ENCODE measurements around the gene MSL1.
A peak's percentile ranks its signal among the peaks of the same experiment; 100 is the strongest.

Gene MSL1

DNA sequence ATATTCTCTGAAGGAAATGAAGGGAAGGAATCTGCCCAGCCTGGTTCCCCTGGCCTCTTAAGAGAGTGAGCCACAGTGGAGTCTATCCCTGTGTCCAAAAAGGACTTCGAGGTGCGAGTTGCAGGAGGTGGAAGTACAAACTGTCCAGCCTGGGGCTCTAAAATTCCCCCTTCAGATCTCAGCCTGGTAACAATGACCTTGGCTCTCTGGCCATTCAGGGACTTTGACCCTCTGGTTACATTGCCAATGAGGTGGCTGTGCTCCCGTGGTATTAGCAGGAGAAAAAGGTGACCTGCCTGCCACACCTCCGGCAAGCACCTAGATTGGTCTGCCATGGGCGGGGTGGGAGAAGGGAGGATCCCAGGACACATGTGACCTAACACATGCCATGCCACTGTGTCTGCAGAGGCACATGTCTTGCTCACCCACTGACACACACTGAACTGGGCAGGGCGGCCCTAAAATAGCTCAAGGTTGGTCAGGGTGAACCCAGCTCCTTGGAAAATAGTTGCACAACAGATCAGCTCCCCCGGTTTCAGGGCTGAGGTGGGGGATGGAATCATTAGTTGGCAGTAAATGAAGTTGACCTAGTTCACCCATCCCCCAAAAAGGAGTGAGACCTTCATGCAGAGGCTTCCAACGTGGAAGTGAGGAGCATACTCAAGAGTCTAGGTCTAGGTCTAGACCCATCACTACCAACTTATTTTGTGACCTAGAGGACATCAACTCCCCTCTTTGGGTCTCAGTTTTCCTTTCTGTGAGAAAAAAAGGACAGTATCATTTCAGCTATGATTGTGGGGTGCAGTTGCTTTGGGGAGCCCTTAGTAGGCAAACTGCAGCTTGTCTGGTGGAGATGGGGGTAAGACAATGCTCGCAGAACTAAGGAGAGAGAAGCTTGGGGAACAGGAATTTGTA is 23.6 kb upstream of the MSL1 start:
- Histone ChIP-seq H3K27me3 (no peaks in the 10 kb centered on the region), H3K27ac (peak overlapping the region; percentile 99), H3K4me2 (peak overlapping the region; percentile 99), H3K9ac (peak overlapping the region; percentile 85), H3K4me3 (peak overlapping the region; percentile 77), H3K4me1 (peaks cover 85% of the 10 kb centered on the region), H4K20me1 (no peaks in the 10 kb centered on the region), H3K36me3 (peaks cover 30% of the 10 kb centered on the region), H3K9me3 (no peaks in the 10 kb centered on the region)
- TF ChIP-seq Cebpa-rat (IDR thresholded peaks at IDR 0.05) = peak; percentile 32; the same call in 1 of the 2 replicates

DNA sequence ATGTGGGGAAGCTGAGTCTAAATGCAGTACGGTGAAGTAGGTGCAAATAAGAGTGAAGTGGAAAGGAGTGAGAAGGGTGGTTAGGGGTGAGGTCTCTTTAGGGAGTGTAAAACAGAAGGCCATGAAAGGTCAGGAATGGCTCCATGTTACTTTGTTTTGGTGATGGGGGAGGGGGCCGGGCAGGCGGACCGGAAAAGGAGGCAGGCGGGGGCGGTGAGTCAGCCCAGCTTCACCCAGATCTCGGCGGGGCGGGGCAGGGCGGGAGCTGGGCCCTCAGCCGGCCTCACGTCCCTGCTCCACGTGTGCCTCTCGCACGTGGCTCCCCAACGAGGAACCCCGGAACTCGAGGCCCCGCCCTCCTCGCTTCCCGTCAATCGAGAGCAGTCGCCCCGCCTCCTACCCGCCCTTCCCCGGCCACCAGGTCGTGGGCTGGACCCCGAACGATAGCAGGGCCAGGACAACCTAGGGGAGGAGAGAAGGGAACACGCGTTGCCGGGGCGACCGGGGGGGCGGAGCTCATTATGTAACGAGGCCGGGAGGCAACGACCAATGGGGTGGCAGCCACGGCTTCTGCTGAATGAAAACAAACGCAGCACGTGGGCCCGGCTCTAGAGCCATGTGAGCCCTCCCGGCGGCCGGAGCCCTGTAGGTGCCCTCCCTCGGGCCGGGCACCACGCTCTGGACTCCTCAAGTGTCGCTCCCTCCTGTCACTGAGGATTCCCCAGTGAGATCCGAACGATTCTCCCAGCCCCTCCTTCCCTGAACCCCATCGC is 22.7 kb upstream of the MSL1 start:
- Histone ChIP-seq H3K9me3 (no peaks in the 10 kb centered on the region), H3K27ac (peak overlapping the region; percentile 99), H3K4me1 (peaks cover 85% of the 10 kb centered on the region), H3K27me3 (no peaks in the 10 kb centered on the region), H3K4me2 (peak overlapping the region; percentile 99), H3K4me3 (peak overlapping the region; percentile 77), H4K20me1 (no peaks in the 10 kb centered on the region), H3K9ac (peak overlapping the region; percentile 85), H3K36me3 (peaks cover 21% of the 10 kb centered on the region)
- TF ChIP-seq Cebpa-rat (IDR thresholded peaks at IDR 0.05) = no peak

DNA sequence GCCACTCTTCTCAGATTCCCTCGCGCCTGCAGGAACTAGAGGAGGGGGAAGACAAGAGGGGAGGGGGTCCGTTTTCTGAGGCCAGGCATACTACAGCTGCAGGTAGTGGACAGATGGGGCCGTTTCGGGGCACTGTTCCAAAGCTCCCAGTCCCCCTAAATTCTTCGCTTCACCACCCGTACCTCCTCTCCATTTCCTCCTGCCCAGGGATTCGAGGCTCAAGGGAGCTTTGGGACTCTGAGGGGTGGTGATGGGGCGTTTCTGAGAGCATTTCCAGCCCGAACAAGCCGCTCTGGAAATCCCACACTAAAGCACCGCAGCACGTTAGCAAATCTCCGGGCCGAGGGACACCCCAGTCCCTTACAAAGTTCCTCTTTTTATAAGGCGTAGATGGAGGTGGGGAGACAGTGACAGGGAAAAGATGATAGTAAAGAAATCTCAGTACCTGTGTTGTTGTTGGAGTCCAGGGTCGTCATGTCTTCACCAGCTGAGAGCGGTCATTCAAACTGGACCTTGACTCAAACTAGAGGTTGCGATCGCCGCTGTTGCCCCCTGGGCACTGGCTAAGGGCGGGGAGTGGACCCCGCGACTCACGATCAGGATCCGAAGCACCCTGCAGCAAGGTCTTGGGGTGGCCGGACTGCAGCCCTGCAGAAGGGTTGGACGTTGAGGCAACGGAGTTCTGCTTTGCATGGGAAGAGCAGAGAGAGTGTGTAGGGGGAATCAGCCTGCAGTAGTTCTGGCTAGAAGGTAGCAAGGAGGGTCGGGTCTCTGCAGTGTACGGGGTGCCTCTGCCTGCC is 22.0 kb upstream of the MSL1 start:
- H3K4me1 ChIP-seq = peaks cover 85% of the 10 kb centered on the region
- peak overlapping the region; percentile 77 for H3K4me3 ChIP-seq
- H3K27me3 ChIP-seq = no peaks in the 10 kb centered on the region
- H3K27ac ChIP-seq = peak overlapping the region; percentile 99
- H4K20me1 ChIP-seq = no peaks in the 10 kb centered on the region
- H3K4me2 ChIP-seq = peak overlapping the region; percentile 99
- TF ChIP-seq Cebpa-rat (IDR thresholded peaks at IDR 0.05) = no peak
- peaks cover 13% of the 10 kb centered on the region for H3K36me3 ChIP-seq
- no peaks in the 10 kb centered on the region for H3K9me3 ChIP-seq
- H3K9ac ChIP-seq = peak overlapping the region; percentile 81

DNA sequence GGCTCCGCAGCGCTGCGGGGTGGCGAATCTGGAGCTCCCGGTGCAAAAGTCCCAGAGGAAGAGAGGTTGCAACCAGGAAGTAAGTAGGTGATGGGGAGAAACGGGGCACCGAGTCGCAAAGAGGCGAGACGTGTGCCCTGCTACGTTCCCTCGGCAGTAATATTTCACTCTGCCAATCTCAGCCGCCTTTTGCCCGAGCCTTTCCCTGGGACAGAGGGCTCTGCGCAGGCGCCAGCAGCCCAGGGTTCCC is 21.4 kb upstream of the MSL1 start, which contains the start of gene NR1D1:
Gene NR1D1 (minus strand): TSS at position 171 of the 250 bp plus-strand sequence. CDS start 495 bp downstream, outside the sequence.
- no peaks in the 10 kb centered on the region for H3K9me3 ChIP-seq
- peaks cover 85% of the 10 kb centered on the region for H3K4me1 ChIP-seq
- peak within 1 kb of the TSS; percentile 99 for H3K27ac ChIP-seq
- no peaks in the 10 kb centered on the region for H3K27me3 ChIP-seq
- H3K9ac ChIP-seq = peak within 1 kb of the TSS; percentile 81
- H4K20me1 ChIP-seq = no peaks in the 10 kb centered on the region
- H3K4me3 ChIP-seq = peak within 1 kb of the TSS; percentile 77
- peaks cover 10% of the 10 kb centered on the region for H3K36me3 ChIP-seq
- no peak for TF ChIP-seq Cebpa-rat (IDR thresholded peaks at IDR 0.05)
- H3K4me2 ChIP-seq = peak within 1 kb of the TSS; percentile 99

DNA sequence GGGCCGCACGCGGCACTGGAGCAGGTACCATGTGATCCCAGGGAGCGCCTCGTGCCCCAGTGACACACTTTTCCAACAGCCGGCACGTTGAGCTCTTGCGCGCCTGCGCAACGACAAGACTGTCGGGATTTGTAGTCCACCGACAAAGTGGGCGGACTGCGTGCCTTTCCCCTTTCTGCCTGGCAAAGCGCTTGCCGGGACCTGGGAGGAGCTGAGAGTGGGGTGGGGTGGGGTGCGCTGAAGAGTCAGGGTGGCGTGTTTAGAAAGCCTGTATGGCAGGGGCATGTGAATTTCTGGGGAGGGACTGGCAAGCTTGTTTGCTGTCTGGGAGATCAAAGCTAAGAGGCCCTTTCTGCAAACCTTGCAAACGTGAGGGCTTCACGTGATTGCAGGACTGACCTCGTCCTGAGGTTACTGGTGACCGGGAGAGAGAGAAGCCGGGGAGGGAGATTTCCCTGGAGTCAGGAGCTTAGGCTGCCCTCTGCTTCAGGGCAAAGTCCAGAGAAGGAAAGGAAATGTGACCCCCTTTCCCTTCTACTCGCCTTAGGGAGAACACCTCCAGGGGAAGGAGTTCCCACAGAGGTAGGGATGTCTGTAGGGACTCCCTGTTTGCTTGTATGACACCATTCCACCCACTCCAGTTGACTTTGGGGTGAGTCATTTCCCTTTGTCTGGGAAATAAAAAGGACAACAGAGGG is 21.0 kb upstream of the MSL1 start:
- Histone ChIP-seq H3K4me2 (peak overlapping the region; percentile 99), H3K4me1 (peaks cover 85% of the 10 kb centered on the region)

DNA sequence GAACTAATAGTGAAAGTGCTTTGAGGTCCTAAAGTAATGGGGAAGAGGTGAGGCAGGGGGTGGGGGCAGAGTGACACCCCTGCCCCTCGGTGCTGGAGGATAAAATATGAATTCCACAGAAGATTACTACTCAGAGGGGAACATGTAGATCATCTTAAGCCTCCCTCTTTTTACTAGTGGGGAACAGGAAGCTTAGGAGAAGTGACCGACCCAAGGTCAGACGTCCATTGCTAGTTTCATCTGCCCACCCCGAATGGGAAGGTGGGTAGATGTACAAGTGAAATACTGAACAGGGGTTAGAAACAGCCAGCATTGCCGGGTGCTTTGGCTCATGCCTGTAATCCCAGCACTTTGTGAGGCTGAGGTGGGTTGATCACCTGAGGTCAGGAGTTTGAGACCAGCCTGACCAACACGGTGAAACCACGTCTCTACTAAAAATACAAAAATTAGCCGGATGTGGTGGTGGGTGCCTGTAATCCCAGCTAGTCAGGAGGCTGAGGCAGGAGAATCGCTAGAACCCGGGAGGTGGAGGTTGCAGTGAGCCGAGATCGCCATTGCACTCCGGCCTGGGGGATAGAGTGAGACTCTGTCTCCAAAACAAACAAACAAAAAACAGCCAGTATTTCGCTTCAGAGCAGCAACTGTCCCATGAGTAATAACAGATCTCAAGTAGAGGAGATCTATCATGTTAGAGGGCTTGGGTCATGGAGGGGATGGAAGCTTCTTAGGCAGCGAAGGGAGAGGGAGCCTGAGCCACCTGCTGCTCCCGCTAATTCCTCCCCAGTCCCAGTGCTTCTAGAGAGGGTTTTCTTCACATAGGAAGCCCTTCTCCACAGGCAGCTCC is 20.2 kb upstream of the MSL1 start:
- H3K36me3 ChIP-seq = peaks cover 9% of the 10 kb centered on the region
- no peaks in the 10 kb centered on the region for H3K9me3 ChIP-seq
- no peaks in the 10 kb centered on the region for H4K20me1 ChIP-seq
- peak overlapping the region; percentile 30; the same call in 1 of the 2 replicates for H3K27ac ChIP-seq
- H3K4me2 ChIP-seq = peak overlapping the region; percentile 99
- H3K4me1 ChIP-seq = peaks cover 89% of the 10 kb centered on the region
- no peaks in the 10 kb centered on the region for H3K27me3 ChIP-seq
- TF ChIP-seq Cebpa-rat (IDR thresholded peaks at IDR 0.05) = no peak
- H3K4me3 ChIP-seq = 0 out of 2 replicates have a peak overlapping the region, but pooled peaks have one; percentile 77
- peak overlapping the region; percentile 81; the same call in 1 of the 2 replicates for H3K9ac ChIP-seq

More for the DNA sequence above, 21.0 kb upstream of the MSL1 start:
- peaks cover 10% of the 10 kb centered on the region for H3K36me3 ChIP-seq
- no peaks in the 10 kb centered on the region for H4K20me1 ChIP-seq
- no peak for TF ChIP-seq Cebpa-rat (IDR thresholded peaks at IDR 0.05)
- H3K27ac ChIP-seq = peak overlapping the region; percentile 99
- no peaks in the 10 kb centered on the region for H3K27me3 ChIP-seq
- peak overlapping the region; percentile 77 for H3K4me3 ChIP-seq
- peak overlapping the region; percentile 81 for H3K9ac ChIP-seq
- H3K9me3 ChIP-seq = no peaks in the 10 kb centered on the region

DNA sequence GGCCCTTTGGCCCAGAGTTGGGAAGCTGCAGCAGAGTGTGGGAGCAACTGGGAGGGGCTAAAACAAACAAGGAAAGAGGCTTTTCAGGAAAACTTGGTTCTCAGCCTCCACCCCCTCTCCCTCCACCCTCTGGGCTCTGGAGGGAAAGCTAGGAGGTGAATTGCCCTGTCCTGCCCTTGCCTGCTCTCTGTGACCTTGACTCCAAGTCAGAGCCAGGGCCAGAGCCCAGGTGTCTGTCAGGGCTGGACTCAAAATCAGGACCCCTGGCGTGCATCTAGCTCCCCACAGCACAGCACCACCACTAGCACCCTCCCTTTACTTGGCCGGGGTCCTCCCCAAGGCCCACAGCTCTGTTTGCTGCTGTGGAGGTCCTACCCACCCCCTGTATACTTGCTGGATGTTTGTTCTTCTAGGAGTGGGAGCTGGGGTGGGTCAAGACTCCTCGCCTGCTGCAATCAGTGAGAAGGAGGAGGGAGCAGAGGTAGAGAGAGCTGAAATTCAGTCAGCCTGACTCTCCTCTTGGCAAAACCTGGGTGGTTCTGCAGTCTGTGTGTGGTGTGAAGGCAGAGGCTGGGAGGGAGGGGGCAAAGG is 18.6 kb upstream of the MSL1 start:
- H3K27ac ChIP-seq = peak overlapping the region; percentile 72
- H4K20me1 ChIP-seq = no peaks in the 10 kb centered on the region
- TF ChIP-seq Cebpa-rat (IDR thresholded peaks at IDR 0.05) = no peak
- no peak overlapping the region for H3K4me3 ChIP-seq
- no peaks in the 10 kb centered on the region for H3K9me3 ChIP-seq
- peak overlapping the region; percentile 67 for H3K9ac ChIP-seq
- peak overlapping the region; percentile 74 for H3K4me2 ChIP-seq
- H3K36me3 ChIP-seq = no peaks in the 10 kb centered on the region
- H3K4me1 ChIP-seq = peaks cover 89% of the 10 kb centered on the region
- no peaks in the 10 kb centered on the region for H3K27me3 ChIP-seq

DNA sequence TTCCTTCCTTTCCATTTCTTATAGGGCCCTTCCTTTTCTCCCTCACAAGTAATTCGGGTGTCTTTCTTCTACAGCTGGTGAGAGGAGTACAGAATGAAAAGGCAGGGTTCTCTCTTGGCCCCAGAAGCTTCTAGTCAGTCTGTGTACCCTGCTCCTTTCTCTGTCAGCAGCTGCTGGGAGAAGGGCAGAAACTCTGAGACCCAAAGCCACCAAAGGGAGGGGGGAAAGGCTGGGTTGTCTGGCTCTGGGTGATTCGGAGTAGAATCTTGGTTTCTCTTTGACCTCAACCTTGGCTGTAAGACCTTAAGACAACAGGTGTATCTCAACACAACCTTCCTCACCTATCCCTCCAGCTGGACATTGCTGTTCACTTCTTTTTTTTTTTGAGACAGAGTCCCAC is 18.1 kb upstream of the MSL1 start:
- no peak overlapping the region for H3K4me3 ChIP-seq
- TF ChIP-seq Cebpa-rat (IDR thresholded peaks at IDR 0.05) = no peak
- no peaks in the 10 kb centered on the region for H3K9me3 ChIP-seq
- peaks cover 89% of the 10 kb centered on the region for H3K4me1 ChIP-seq
- peak overlapping the region; percentile 67 for H3K9ac ChIP-seq
- no peaks in the 10 kb centered on the region for H3K36me3 ChIP-seq
- H4K20me1 ChIP-seq = no peaks in the 10 kb centered on the region
- no peaks in the 10 kb centered on the region for H3K27me3 ChIP-seq
- H3K27ac ChIP-seq = peak overlapping the region; percentile 72
- H3K4me2 ChIP-seq = peak overlapping the region; percentile 74

Data from BLaER1 (cell line).